HG03097 (cell line): ENCODE data around the gene GPR31.

Experiments
- ATAC-seq: cut with Tn5 transposase; IDR thresholded peaks from one replicate; pipeline ENCODE4 v1.9.1; 2021; ENCODE audit not compliant: unreplicated experiment, low FRiP score

GPR31 gene

GRCh38 chr6:167141667-167142432 lies 15.9 kb downstream of the GPR31 start:
- peak; percentile 61 for ATAC-seq

- ATAC-seq, result no peak
These were observed 16.9 kb downstream of the GPR31 start for GRCh38 chr6:167140589-167141474.

DNA sequence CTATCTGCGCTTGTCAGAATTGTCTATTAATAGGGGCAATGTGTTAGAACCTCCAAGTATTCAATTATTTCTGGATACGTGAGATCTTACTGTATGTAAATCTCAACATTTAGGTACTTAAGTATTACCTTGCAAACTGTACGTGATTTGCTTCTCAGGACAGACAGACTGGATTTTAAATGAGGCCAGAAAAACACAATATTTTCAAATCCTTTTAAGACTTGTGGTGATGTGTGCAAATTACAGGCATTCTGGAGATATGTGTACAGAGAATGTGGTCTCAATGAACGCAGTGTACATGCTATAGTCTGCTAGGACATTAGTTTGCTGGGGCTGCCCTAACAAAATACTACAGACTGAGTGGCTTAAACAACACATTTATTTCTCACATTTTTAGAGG lies 18.0 kb downstream of the GPR31 start:
- ATAC-seq, result no peak

GRCh38 chr6:167137881-167138280 lies 19.9 kb downstream of the GPR31 start:
- no peak for ATAC-seq

GRCh38 chr6:167137081-167137480 lies 20.7 kb downstream of the GPR31 start:
- ATAC-seq, result no peak

DNA sequence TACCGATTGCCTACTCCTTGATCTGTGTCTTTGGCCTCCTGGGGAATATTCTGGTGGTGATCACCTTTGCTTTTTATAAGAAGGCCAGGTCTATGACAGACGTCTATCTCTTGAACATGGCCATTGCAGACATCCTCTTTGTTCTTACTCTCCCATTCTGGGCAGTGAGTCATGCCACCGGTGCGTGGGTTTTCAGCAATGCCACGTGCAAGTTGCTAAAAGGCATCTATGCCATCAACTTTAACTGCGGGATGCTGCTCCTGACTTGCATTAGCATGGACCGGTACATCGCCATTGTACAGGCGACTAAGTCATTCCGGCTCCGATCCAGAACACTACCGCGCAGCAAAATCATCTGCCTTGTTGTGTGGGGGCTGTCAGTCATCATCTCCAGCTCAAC lies 21.4 kb downstream of the GPR31 start:
- ATAC-seq, result no peak

DNA sequence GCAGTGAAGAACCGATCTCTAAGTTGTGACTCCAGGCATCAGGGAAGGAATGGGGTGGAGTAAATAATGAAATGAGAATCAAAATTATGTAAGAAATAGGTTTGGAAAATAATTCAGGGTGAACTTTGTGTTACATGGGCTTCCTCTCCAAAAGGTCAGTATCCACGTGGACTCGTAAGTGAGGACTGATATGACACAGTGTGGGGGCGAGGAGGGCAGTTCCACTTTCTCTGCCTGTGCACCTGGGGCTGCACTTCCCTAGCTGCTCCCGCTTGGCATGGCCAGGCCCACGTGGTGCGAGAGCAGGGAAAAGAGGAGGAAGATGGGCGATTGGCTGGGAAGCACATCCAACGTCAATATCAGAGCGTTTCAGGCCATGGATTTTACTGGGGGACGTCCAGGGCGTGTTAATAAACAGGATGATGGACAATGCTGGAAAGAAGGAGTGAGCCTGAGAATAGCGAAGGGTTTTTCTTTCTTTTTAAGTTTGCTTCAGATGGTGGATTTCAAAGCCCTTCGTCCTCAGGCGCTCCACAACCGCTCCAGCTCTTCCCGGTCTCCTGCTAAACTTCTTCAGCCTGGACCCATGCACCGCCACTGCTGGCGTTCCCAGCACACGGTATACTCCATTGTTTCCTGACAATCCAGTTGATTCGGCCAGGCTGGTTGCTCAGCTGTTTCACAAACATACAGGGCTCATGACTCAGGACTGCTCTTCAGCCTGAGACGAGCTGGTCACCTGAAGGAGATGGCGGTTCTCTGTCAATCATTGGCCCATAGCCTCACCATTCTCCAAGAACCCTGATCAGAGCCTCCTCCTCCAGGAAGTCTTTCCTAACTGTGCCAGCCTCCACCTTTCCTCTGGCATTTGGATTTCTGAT lies 23.1 kb downstream of the GPR31 start:
- ATAC-seq, result no peak

- no peak for ATAC-seq
These were observed 26.8 kb downstream of the GPR31 start for GRCh38 chr6:167130712-167131684.

GRCh38 chr6:167130008-167130677 lies 27.6 kb downstream of the GPR31 start:
- peak; percentile 68 for ATAC-seq

- no peak for ATAC-seq
These were observed 28.2 kb downstream of the GPR31 start for GRCh38 chr6:167129562-167129961.

DNA sequence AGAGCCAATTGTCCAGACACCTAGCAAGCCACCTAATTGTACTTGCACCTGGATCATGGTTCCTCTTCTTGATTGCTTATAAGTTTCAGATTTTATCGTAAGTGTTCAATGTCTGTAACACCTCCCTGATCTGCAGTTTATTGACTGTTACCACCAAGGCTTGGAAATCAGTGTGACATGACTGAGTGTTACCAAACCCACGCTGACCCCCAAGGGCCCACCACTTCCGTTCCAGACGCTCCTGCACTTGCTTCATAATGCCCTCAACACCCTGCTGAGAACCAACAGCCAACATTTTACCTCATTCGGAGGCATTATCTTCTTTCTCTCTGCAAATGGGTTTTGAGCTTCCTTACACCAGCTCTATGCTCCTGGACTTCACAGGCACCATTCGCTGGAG lies 28.6 kb downstream of the GPR31 start:
- ATAC-seq, result no peak

- ATAC-seq, result no peak
These were observed 29.8 kb downstream of the GPR31 start for GRCh38 chr6:167127785-167128531.

- ATAC-seq, result no peak
These were observed 31.9 kb downstream of the GPR31 start for GRCh38 chr6:167125855-167126349.

DNA sequence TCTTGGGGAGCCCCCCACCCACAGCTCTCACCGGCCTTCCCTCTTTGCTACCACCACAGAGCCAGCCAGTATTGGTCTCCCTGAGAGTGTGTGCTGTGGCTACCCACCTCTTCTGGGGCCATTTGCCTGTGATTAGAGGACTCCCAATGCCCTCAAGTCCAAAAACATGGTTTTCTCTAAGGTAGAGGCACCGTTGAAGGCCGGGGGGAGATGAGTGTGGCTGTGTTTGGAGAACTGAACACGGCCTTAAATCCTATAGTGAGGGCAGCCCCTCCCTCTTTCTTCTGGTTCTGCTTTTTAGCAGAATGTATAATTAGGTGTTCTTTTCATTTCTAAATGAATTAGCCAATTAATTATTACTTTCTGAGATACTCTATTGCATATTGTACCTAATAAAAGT lies 32.4 kb downstream of the GPR31 start:
- no peak for ATAC-seq

- no peak for ATAC-seq
These were observed 33.0 kb downstream of the GPR31 start for GRCh38 chr6:167124753-167125152.

- no peak for ATAC-seq
These were observed 34.7 kb downstream of the GPR31 start, which contains the start of gene CCR6 for GRCh38 chr6:167122827-167123657. Gene CCR6, plus strand, starts transcription at chr6:167123096. Its CDS starts 13,039 bp downstream, at chr6:167136135.
